NCI-H510A (cell line): ENCODE results near the gene GNAT1.

Experiments used
- DNase-seq: peaks from one replicate; lab custom pipeline; 2025; lab: John Stamatoyannopoulos, UW

GNAT1 gene

GRCh38 chr3:50181985-50182384, 9.4 kb upstream of the GNAT1 start:
- no peak for DNase-seq

DNA sequence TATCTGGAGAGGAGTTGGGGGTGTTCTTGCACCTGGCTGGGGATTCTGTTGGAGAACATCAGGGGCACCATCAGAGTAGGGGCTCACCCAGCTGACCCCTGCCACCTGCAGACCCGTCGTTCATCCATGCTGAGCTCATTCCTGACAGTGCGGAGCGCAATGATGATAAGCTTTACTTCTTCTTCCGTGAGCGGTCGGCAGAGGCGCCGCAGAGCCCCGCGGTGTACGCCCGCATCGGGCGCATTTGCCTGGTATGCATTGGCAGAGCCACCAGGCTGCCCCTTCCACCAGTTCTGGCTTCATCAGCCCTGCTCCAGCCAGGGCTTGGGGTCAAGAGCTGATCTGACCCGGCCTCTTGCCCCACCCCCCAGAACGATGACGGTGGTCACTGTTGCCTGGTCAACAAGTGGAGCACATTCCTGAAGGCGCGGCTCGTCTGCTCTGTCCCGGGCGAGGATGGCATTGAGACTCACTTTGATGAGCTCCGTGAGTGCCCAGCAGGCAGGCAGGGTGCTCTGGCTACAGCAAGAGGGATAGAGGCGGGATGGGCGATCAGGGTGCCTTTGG, 8.8 kb upstream of the GNAT1 start:
- DNase-seq: no peak

DNA sequence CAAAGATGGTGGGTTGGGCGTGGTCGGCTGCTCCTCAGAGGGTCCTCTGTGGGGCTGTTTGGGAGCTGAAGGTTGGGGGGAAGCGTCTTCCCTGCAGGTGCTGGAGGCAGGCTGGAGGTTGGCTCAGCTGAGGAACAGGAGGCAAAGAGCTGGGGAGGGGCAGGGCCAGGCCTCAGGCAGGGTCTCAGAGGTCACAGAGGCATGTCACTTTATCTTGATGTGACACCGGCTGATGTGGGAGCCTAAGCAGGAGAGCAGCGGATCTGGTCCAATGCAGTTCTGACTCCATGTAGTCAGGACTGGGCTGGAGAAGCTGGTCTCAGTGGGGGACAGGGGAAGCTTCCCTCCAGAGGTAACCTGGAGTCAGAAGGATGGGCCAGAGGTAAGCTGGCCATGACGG, 7.7 kb upstream of the GNAT1 start:
- no peak for DNase-seq

DNA sequence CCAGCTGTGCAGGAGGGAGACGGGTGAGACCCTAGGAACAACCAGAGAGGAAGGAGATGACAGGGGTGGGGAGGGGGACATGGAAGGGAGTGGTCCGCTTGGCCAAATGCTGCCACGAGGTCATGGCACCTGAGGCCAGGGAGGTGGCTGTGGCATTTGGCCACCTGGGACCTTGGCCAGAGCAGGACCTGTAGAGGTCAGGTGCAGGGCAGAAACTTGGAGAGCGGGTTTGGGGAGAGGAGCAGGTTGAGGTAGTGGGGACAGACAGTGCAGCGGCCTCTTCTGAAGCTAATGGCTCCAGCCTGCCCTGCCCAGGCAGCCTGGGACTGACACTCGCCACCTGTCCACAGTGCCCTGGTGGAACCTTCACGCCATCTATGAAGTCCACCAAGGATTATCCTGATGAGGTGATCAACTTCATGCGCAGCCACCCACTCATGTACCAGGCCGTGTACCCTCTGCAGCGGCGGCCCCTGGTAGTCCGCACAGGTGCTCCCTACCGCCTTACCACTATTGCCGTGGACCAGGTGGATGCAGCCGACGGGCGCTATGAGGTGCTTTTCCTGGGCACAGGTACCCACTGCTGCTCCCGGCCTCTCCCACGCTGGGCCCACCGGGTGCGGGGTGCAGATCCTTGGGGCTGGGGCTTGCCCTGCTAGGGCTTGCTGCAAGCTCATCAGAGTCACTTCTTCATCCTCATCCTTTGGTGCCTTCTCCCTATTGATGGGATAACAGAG, 7.0 kb upstream of the GNAT1 start:
- no peak for DNase-seq

DNA sequence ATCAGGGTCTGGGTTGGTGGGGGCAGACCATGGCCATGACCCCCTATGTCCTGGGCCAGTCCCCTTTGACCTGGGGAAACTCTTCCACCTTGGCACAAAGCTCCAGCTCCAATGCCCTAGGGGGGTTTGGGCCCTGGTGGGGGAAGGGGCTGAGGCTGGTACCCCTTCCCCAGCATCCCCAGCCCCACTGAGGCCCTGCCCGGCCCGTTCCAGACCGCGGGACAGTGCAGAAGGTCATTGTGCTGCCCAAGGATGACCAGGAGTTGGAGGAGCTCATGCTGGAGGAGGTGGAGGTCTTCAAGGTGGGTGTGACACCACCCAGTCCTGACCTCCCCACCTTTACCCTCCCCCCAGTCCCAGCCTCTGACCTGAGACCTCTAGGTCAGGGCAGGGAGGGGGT, 6.2 kb upstream of the GNAT1 start:
- no peak for DNase-seq

GRCh38 chr3:50186096-50186495, 5.3 kb upstream of the GNAT1 start:
- no peak for DNase-seq

GRCh38 chr3:50187750-50188149, 3.7 kb upstream of the GNAT1 start:
- DNase-seq: no peak

- DNase-seq: peak; percentile 43
These were observed 2.1 kb upstream of the GNAT1 start for GRCh38 chr3:50189274-50189673.

GRCh38 chr3:50189989-50190388, 1.4 kb upstream of the GNAT1 start:
- no peak for DNase-seq

DNA sequence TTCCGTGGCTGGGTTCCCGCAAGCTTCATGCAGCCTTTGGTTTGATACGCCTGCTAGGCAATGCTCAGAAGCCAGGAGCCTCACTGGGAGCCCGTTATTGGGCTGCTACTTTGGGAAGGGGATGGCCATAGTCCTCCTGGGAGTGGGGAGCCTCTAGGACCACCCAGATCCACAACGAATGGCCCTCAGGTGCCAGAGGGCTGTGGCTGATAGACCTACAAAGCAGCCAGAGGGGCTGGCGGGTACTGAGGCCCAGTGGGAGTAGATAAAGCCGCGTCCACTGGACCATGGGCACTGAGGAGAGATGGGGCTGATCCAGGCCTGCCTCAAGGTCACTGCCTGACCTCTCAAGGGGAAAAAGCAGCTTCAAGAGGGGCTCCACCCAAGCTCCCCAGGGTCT, 714 bp downstream of the GNAT1 start:
- no peak for DNase-seq

DNA sequence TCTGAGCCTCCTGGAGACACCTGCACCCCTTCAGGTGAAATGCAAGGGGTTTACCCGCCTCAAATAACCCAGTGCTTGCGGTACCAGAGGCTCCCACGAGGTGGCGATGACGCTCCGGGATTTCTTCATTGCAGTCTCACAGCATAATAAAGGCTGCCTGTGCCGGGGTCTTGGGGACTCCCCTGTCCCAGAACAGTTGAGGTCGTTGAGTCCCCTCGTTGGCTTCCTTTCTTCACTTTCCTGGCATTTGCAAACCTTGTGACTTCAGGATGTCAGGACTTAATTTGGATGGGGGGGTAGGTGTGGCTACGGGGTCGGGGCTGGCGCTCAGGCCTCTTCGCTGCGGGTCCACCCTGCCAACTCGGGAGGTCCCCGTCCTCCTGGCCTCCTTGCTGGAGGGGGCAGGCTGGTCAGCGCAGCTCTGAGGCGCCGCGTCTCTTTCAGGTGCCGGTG, 1.3 kb downstream of the GNAT1 start:
- peak; percentile 24 for DNase-seq

GRCh38 chr3:50193286-50193685, 1.9 kb downstream of the GNAT1 start:
- DNase-seq: no peak

- no peak for DNase-seq
These were observed 2.3 kb downstream of the GNAT1 start for GRCh38 chr3:50193746-50194127.

GRCh38 chr3:50194128-50194902, 2.9 kb downstream of the GNAT1 start:
- DNase-seq: no peak

DNA sequence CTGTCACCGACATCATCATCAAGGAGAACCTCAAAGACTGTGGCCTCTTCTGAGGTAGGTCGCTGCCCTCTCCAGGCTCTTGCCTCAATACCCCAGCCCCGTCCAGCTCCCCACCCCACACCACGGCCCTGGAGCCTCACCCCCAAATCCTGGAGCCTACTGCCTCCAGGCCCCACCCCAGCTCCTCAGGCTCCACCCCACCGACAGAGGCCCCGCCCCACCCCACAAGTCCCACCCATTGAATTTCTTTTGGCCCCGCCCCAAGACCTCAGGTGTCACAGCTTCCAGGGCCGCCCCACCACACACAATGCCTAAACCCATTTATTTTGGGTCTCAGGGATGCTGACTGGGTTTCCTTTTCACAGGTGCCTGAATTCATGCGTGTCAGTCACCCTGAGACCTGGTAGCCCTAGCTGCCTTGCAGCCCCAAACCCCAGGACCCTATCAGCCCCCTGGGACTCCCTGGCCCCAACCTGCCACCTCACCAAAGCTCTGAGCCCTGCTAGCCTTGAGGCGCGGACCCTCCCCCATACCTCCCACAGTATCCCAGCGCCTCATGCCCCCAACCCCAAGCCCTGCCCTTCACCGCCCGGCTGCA, 3.6 kb downstream of the GNAT1 start:
- no peak for DNase-seq

DNA sequence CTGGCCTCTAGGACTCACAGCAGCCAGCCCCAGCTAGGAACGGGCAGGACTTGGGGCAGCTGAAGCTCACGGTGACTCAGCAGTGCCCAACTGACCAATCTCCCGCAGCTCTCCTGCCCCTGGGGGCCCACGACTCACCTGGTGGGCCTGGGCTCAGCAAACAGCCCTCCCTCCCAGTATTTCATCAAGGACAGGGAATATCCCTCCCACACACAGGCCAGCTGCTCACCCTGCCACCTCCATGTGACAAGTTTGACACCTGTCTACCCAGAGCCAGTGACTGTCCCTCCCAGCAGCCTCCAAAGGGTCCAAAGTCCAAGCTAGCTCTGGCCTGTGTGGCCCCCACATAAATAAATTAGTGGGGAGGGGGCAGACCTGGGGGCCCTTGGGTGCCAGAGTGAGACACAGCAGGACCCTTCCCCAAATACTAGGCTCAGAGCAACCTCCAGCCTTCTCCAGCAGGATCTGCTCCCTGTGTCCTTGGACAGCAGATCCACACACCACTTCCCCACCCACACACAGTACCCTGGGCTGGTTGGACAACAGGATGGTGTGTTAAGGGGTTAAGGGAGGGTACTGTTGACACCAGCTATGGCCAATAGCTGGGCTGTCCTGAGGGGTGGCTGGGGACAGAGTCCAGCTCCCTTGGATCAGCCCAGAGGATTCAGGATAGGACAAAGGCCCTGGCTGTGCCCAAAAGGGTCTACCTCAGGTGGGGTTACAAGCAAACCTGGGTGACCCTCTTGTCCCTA, 4.3 kb downstream of the GNAT1 start:
- no peak for DNase-seq

GRCh38 chr3:50196253-50196801, 4.9 kb downstream of the GNAT1 start:
- DNase-seq: no peak

- no peak for DNase-seq
These were observed 10.3 kb downstream of the GNAT1 start for GRCh38 chr3:50201573-50202315.

GRCh38 chr3:50202353-50203112, 11.1 kb downstream of the GNAT1 start:
- DNase-seq: no peak

GRCh38 chr3:50203113-50203808, 11.9 kb downstream of the GNAT1 start:
- DNase-seq: no peak
